GM12878 (cell line): ENCODE results near the gene ARAP1. TPM values are rescaled to one million over a fixed set of nuclear protein-coding genes. Genes with fewer than 3 reads are reported as not detected.
A peak's percentile ranks its signal among the peaks of the same experiment; 100 is the strongest.

Experiments
- CBX3 ChIP-seq: fragments of 200-600 bp; sonication (generic); IDR thresholded peaks from 2 replicates; pipeline ENCODE4 v1.6.1; 2016; ENCODE audit warnings: low read depth, borderline replicate concordance
- CHD1 ChIP-seq: IDR thresholded peaks from 2 replicates; pipeline ENCODE4 v1.6.1; 2012; ENCODE audit warnings: low read depth, low read length, improper control_type of control experiment
- IRF4 ChIP-seq: IDR thresholded peaks from 2 replicates; pipeline ENCODE4 v1.6.1; 2011; ENCODE audit warnings: low read depth, low read length
- NFYA ChIP-seq: IDR thresholded peaks from 2 replicates; pipeline ENCODE4 v1.6.1; 2011; ENCODE audit warnings: low read depth, mild to moderate bottlenecking, low read length, improper control_type of control experiment, borderline replicate concordance
- NR2F1 ChIP-seq: fragments of 450-650 bp; conservative IDR thresholded peaks from 2 replicates; pipeline ENCODE4 v1.6.1; 2017; ENCODE audit warnings: mild to moderate bottlenecking
- PAX8 ChIP-seq: fragments of 450-650 bp; IDR thresholded peaks from 2 replicates; pipeline ENCODE4 v1.6.1; 2017; ENCODE audit warnings: mild to moderate bottlenecking, moderate library complexity
- PBX3 ChIP-seq: IDR thresholded peaks from 2 replicates; pipeline ENCODE4 v1.6.1; 2011; ENCODE audit warnings: mild to moderate bottlenecking, low read depth, low read length, moderate library complexity; ENCODE audit not compliant: insufficient replicate concordance
- RAD21 ChIP-seq: IDR thresholded peaks from 2 replicates; pipeline ENCODE4 v1.6.1; 2011; ENCODE audit warnings: mild to moderate bottlenecking, low read depth, low read length, moderate library complexity; ENCODE audit not compliant: insufficient read depth
- SRF ChIP-seq, 2 experiments: IDR thresholded peaks; 2 replicates each; pipeline ENCODE4 v1.6.1; 2011; ENCODE audit warnings: low read depth in 2 of 2, low read length in 2 of 2, mild to moderate bottlenecking in 1 of 2, moderate library complexity in 1 of 2
- ZBTB40 ChIP-seq: fragments of 450-650 bp; IDR thresholded peaks from 2 replicates; pipeline ENCODE4 v1.6.1; 2016; ENCODE audit warnings: mild to moderate bottlenecking, moderate library complexity, borderline replicate concordance
- ZNF24 ChIP-seq: fragments of 450-650 bp; IDR thresholded peaks from 2 replicates; pipeline ENCODE4 v1.6.1; 2017; ENCODE audit warnings: antibody characterized with exemption, mild to moderate bottlenecking
- ZNF384 ChIP-seq: IDR thresholded peaks from 2 replicates; pipeline ENCODE4 v1.6.1; 2012; ENCODE audit warnings: low read depth, mild to moderate bottlenecking, low read length, improper control_type of control experiment, borderline replicate concordance
- ZNF622 ChIP-seq: fragments of 450-650 bp; IDR thresholded peaks from 2 replicates; pipeline ENCODE4 v1.6.1; 2017; ENCODE audit warnings: mild to moderate bottlenecking, inconsistent platforms
- polyA plus RNA-seq, 11 experiments: library from polyadenylated mRNA; depleted of rRNA in 4 of 11; unstranded in 6 of 11; stranded (reverse) in 5 of 11; fragments of >200 nt; fragmentation: Nextera tagmentation in 4 of 11; fragmentation: Illumina TruSeq in 1 of 11; extraction: Ambion mirVana in 4 of 11; extraction: Trizol in 1 of 11; gene quantifications; 1 replicate in 1 of 11; 2 replicates in 10 of 11; pipeline versions ENCODE4 v1.2.1 to v1.2.3, GENCODE V29; 2011 to 2016; ENCODE audit warnings: inconsistent platforms in 2 of 11, missing spikeins in 2 of 11, low read depth in 1 of 11
- total RNA-seq, 4 experiments: library from RNA; depleted of rRNA in 3 of 4; stranded (reverse); fragments of >200 nt in 3 of 4; fragmentation: Illumina TruSeq in 1 of 4; extraction: Trizol in 1 of 4; gene quantifications; 2 replicates each; pipeline versions ENCODE4 v1.2.1 to v1.2.3, GENCODE V29; 2013 to 2021
- TF ChIP-seq, protein P1 (sequence below): fragments of 450-650 bp; IDR thresholded peaks from 2 replicates; pipeline ENCODE4 v1.6.1; 2017; ENCODE audit warnings: mild to moderate bottlenecking, low read depth, inconsistent platforms; ENCODE audit not compliant: poor library complexity, severe bottlenecking
- TF ChIP-seq, protein P2 (sequence below): fragments of 450-650 bp; IDR thresholded peaks from 2 replicates; pipeline ENCODE4 v1.6.1; 2017; ENCODE audit warnings: mild to moderate bottlenecking, moderate library complexity
- TF ChIP-seq, protein P3 (sequence below): fragments of 450-650 bp; formaldehyde crosslinking; IDR thresholded peaks from 2 replicates; pipeline ENCODE4 v1.4.0; 2022; ENCODE audit warnings: mild to moderate bottlenecking, moderate library complexity

Gene ARAP1
- total and polyA plus RNA-seq, 10 of the 15 experiments (the other 5 are each of a cell fraction or from before 2014, with no cell fraction given) = 0.55 to 102 (median 51.0) TPM

GRCh38 chr11:72719144-72719543 lies 33.1 kb downstream of the ARAP1 start (continued):
- TF ChIP-seq PBX3 (peak; percentile 23), NFYA (no peak), ZNF622 (no peak), RAD21 (no peak), CHD1 (no peak), ZNF384 (no peak), CBX3 (no peak), IRF4 (no peak), NR2F1 (peak; percentile 90), ZNF24 (no peak), SRF (IDR thresholded peaks at IDR 0.05; ENCODE audit: low read depth in 2 of 2, low read length in 2 of 2) (no peak), PAX8 (no peak), ZBTB40 (no peak)
- TF ChIP-seq, protein P1, sequence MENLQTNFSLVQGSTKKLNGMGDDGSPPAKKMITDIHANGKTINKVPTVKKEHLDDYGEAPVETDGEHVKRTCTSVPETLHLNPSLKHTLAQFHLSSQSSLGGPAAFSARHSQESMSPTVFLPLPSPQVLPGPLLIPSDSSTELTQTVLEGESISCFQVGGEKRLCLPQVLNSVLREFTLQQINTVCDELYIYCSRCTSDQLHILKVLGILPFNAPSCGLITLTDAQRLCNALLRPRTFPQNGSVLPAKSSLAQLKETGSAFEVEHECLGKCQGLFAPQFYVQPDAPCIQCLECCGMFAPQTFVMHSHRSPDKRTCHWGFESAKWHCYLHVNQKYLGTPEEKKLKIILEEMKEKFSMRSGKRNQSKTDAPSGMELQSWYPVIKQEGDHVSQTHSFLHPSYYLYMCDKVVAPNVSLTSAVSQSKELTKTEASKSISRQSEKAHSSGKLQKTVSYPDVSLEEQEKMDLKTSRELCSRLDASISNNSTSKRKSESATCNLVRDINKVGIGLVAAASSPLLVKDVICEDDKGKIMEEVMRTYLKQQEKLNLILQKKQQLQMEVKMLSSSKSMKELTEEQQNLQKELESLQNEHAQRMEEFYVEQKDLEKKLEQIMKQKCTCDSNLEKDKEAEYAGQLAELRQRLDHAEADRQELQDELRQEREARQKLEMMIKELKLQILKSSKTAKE = peak; percentile 63
- TF ChIP-seq, protein P2, sequence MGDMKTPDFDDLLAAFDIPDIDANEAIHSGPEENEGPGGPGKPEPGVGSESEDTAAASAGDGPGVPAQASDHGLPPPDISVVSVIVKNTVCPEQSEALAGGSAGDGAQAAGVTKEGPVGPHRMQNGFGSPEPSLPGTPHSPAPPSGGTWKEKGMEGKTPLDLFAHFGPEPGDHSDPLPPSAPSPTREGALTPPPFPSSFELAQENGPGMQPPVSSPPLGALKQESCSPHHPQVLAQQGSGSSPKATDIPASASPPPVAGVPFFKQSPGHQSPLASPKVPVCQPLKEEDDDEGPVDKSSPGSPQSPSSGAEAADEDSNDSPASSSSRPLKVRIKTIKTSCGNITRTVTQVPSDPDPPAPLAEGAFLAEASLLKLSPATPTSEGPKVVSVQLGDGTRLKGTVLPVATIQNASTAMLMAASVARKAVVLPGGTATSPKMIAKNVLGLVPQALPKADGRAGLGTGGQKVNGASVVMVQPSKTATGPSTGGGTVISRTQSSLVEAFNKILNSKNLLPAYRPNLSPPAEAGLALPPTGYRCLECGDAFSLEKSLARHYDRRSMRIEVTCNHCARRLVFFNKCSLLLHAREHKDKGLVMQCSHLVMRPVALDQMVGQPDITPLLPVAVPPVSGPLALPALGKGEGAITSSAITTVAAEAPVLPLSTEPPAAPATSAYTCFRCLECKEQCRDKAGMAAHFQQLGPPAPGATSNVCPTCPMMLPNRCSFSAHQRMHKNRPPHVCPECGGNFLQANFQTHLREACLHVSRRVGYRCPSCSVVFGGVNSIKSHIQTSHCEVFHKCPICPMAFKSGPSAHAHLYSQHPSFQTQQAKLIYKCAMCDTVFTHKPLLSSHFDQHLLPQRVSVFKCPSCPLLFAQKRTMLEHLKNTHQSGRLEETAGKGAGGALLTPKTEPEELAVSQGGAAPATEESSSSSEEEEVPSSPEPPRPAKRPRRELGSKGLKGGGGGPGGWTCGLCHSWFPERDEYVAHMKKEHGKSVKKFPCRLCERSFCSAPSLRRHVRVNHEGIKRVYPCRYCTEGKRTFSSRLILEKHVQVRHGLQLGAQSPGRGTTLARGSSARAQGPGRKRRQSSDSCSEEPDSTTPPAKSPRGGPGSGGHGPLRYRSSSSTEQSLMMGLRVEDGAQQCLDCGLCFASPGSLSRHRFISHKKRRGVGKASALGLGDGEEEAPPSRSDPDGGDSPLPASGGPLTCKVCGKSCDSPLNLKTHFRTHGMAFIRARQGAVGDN = no peak
- TF ChIP-seq, protein P3, sequence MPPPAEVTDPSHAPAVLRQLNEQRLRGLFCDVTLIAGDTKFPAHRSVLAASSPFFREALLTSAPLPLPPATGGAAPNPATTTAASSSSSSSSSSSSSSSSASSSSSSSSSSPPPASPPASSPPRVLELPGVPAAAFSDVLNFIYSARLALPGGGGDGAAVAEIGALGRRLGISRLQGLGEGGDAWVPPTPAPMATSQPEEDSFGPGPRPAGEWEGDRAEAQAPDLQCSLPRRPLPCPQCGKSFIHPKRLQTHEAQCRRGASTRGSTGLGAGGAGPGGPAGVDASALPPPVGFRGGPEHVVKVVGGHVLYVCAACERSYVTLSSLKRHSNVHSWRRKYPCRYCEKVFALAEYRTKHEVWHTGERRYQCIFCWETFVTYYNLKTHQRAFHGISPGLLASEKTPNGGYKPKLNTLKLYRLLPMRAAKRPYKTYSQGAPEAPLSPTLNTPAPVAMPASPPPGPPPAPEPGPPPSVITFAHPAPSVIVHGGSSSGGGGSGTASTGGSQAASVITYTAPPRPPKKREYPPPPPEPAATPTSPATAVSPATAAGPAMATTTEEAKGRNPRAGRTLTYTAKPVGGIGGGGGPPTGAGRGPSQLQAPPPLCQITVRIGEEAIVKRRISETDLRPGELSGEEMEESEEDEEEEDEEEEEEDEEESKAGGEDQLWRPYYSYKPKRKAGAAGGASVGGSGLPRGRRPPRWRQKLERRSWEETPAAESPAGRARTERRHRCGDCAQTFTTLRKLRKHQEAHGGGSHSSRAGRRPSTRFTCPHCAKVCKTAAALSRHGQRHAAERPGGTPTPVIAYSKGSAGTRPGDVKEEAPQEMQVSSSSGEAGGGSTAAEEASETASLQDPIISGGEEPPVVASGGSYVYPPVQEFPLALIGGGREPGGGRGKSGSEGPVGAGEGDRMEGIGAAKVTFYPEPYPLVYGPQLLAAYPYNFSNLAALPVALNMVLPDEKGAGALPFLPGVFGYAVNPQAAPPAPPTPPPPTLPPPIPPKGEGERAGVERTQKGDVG (CRISPR knock-in tag) = no peak
